ACC112 (cell line): ENCODE measurements around the gene OCEL1.
"Not testable (repeated sequence)": the region's sequence is repeated elsewhere in the genome, so short reads cannot be mapped to it uniquely, and the experiment has no call there.

Source experiments
- H2AFZ ChIP-seq: fragments of 200-600 bp; sonication (generic); one replicate; pipeline ENCODE4 v1.6.0; 2017; ENCODE audit warnings: antibody characterized with exemption, low read length; ENCODE audit not compliant: unreplicated experiment
- H3K27ac ChIP-seq: fragments of 200-600 bp; sonication (generic); 2 replicates; pipeline ENCODE4 v1.5.1; 2014; ENCODE audit warnings: low read depth, mild to moderate bottlenecking, antibody characterized with exemption, low read length, moderate library complexity
- H3K27me3 ChIP-seq: fragments of 200-600 bp; sonication (generic); 2 replicates; pipeline ENCODE4 v1.6.1; 2014; ENCODE audit warnings: mild to moderate bottlenecking, antibody characterized with exemption, low read length, moderate library complexity, mixed read lengths; ENCODE audit not compliant: insufficient read depth
- H3K36me3 ChIP-seq: fragments of 200-600 bp; sonication (generic); 2 replicates; pipeline ENCODE4 v1.6.1; 2016; ENCODE audit warnings: mild to moderate bottlenecking, antibody characterized with exemption, low read length, moderate library complexity, mixed read lengths; ENCODE audit not compliant: insufficient read depth
- H3K4me1 ChIP-seq: fragments of 200-600 bp; sonication (generic); one replicate; pipeline ENCODE4 v1.6.1; 2016; ENCODE audit warnings: low read length, mixed read lengths; ENCODE audit not compliant: insufficient read depth, unreplicated experiment, control insufficient read depth
- H3K4me3 ChIP-seq: fragments of 200-600 bp; sonication (generic); 2 replicates; pipeline ENCODE4 v1.5.1; 2014; ENCODE audit warnings: mild to moderate bottlenecking, low read depth, low read length
- H3K79me2 ChIP-seq: fragments of 200-600 bp; sonication (generic); one replicate; pipeline ENCODE4 v1.6.0; 2016; ENCODE audit warnings: low read length; ENCODE audit not compliant: control insufficient read depth, unreplicated experiment, insufficient read depth

The OCEL1 gene

GRCh38 chr19:17266026-17266425 is 40.0 kb downstream of the OCEL1 start:
- Histone ChIP-seq H2AFZ (no peak overlapping the region), H3K27ac (no peak overlapping the region), H3K4me1 (peaks cover 4% of the 10 kb centered on the region)

GRCh38 chr19:17266589-17266974 is 40.6 kb downstream of the OCEL1 start:
- no peak overlapping the region for H3K4me3 ChIP-seq
- H3K27ac ChIP-seq: no peak overlapping the region

More at GRCh38 chr19:17266026-17266425, 40.0 kb downstream of the OCEL1 start:
- Histone ChIP-seq H3K79me2 (peaks cover 13% of the 10 kb centered on the region), H3K27me3 (no peaks in the 10 kb centered on the region), H3K4me3 (no peak overlapping the region), H3K36me3 (no peaks in the 10 kb centered on the region)

GRCh38 chr19:17266975-17267788 is 41.2 kb downstream of the OCEL1 start, which contains the start of gene BABAM1:
BABAM1 (plus strand) TSS chr19:17267443; CDS start chr19:17268807, 1,364 bp downstream.
- Histone ChIP-seq H3K4me1 (peaks cover 4% of the 10 kb centered on the region), H3K36me3 (no peaks in the 10 kb centered on the region), H3K79me2 (peaks cover 13% of the 10 kb centered on the region), H3K27me3 (no peaks in the 10 kb centered on the region), H3K4me3 (peak within 1 kb of the TSS; percentile 96), H2AFZ (peak within 1 kb of the TSS; percentile 48), H3K27ac (peak within 1 kb of the TSS; percentile 70)

More at GRCh38 chr19:17266589-17266974, 40.6 kb downstream of the OCEL1 start:
- Histone ChIP-seq H3K27me3 (no peaks in the 10 kb centered on the region), H2AFZ (peak overlapping the region; percentile 12), H3K4me1 (peaks cover 4% of the 10 kb centered on the region), H3K79me2 (peaks cover 13% of the 10 kb centered on the region), H3K36me3 (no peaks in the 10 kb centered on the region)

GRCh38 chr19:17268754-17269153 is 42.7 kb downstream of the OCEL1 start:
- no peaks in the 10 kb centered on the region for H3K27me3 ChIP-seq
- H2AFZ ChIP-seq: no peak overlapping the region
- peak overlapping the region; percentile 96; the same call in 1 of the 2 replicates for H3K4me3 ChIP-seq
- no peak overlapping the region for H3K27ac ChIP-seq
- H3K36me3 ChIP-seq: no peaks in the 10 kb centered on the region
- H3K79me2 ChIP-seq: peaks cover 13% of the 10 kb centered on the region
- peaks cover 4% of the 10 kb centered on the region for H3K4me1 ChIP-seq

GRCh38 chr19:17274892-17275291 is 48.9 kb downstream of the OCEL1 start:
- H3K27me3 ChIP-seq, H3K79me2 ChIP-seq, H2AFZ ChIP-seq, H3K27ac ChIP-seq, H3K36me3 ChIP-seq, H3K4me1 ChIP-seq, H3K4me3 ChIP-seq: not testable (repeated sequence)

- no peaks in the 10 kb centered on the region for H3K79me2 ChIP-seq
- H3K27ac ChIP-seq: no peak overlapping the region
- no peaks in the 10 kb centered on the region for H3K4me1 ChIP-seq
- peaks cover 2% of the 10 kb centered on the region; the same call in 1 of the 2 replicates for H3K36me3 ChIP-seq
- no peak overlapping the region for H2AFZ ChIP-seq
- no peak overlapping the region for H3K4me3 ChIP-seq
- no peaks in the 10 kb centered on the region for H3K27me3 ChIP-seq
These were observed 49.6 kb downstream of the OCEL1 start for GRCh38 chr19:17275441-17276175.
